MCF 10A (cell line): ENCODE measurements around the gene IFNG-AS1. TPM values are rescaled to one million over a fixed set of nuclear protein-coding genes. Genes with fewer than 3 reads are reported as not detected.

Source experiments
- BruUV-seq: library from RNA; stranded (reverse); fragments of 400-500 nt; replicated peaks from 2 replicates; lab custom pipeline; 2021; lab: Mats Ljungman, UMichigan
- CTCF ChIA-PET: fragments of 300-600 bp; sonication (Branson Sonifier 250); formaldehyde crosslinking; extraction: SDS; loops from one replicate; lab custom pipeline; 2021; ENCODE audit warnings: antibody characterized with exemption, inconsistent platforms; lab: Yijun Ruan, JAX
- POLR2A ChIA-PET: fragments of 300-600, 350-650 bp; sonication (Branson Sonifier 250); formaldehyde crosslinking; extraction: SDS; loops from one replicate; lab custom pipeline; 2020; ENCODE audit warnings: antibody characterized with exemption, inconsistent platforms; lab: Yijun Ruan, JAX
- DNase-seq: peaks from one replicate; pipeline ENCODE4 v3.0.0-alpha.2; 2018; ENCODE audit not compliant: unreplicated experiment
- H3K27ac Mint-ChIP-seq: one replicate; pipeline ENCODE4 v1.8.0; 2022; ENCODE audit warnings: mild to moderate bottlenecking, low read depth, mixed read lengths; ENCODE audit not compliant: unreplicated experiment
- H3K27me3 Mint-ChIP-seq: one replicate; pipeline ENCODE4 v1.8.0; 2022; ENCODE audit warnings: mixed read lengths; ENCODE audit not compliant: insufficient read depth, unreplicated experiment
- H3K36me3 Mint-ChIP-seq: one replicate; pipeline ENCODE4 v1.8.0; 2022; ENCODE audit warnings: mild to moderate bottlenecking, moderate library complexity, mixed read lengths; ENCODE audit not compliant: insufficient read depth, unreplicated experiment
- H3K4me1 Mint-ChIP-seq: one replicate; pipeline ENCODE4 v1.8.0; 2022; ENCODE audit warnings: mixed read lengths; ENCODE audit not compliant: insufficient read depth, unreplicated experiment
- H3K4me3 Mint-ChIP-seq: one replicate; pipeline ENCODE4 v1.8.0; 2022; ENCODE audit warnings: mild to moderate bottlenecking, moderate library complexity, mixed read lengths; ENCODE audit not compliant: unreplicated experiment
- H3K9me3 Mint-ChIP-seq: one replicate; pipeline ENCODE4 v1.8.0; 2022; ENCODE audit warnings: mixed read lengths; ENCODE audit not compliant: unreplicated experiment
- CTCF ChIP-seq: fragments of 200-600 bp; IDR thresholded peaks from one replicate; pipeline ENCODE4 v1.8.0; 2022; ENCODE audit warnings: antibody characterized with exemption, mild to moderate bottlenecking; ENCODE audit not compliant: unreplicated experiment
- intact Hi-C: fragments of 100-400 bp; cut with micrococcal nuclease; formaldehyde crosslinking; loops from 2 replicates; pipeline ENCODE4 v1.14.1; 2022
- total RNA-seq: library from RNA; stranded (reverse); gene quantifications from 2 replicates; pipeline ENCODE4 v1.2.3, GENCODE V29; 2022

IFNG-AS1 gene
- total RNA-seq, 1 experiment from 2014 or later: not detected

- no peaks in the 10 kb centered on the region for H3K9me3 Mint-ChIP-seq
- H3K36me3 Mint-ChIP-seq: no peaks in the 10 kb centered on the region
- no peak for DNase-seq
- POLR2A ChIA-PET: no interaction called here
- CTCF ChIA-PET: interaction anchor here (0.5 to 0.9 kb wide), 3 partner anchors 10 to 1578 kb away, joined by 3 to 4 read pairs (median 3); no protein-coding TSS in a partner anchor
- TF ChIP-seq CTCF: no peak
- no peak overlapping the region for H3K27ac Mint-ChIP-seq
- intact Hi-C loops: no loop called here
- no peaks in the 10 kb centered on the region for H3K27me3 Mint-ChIP-seq
- no TSS peak for BruUV-seq
- no peaks in the 10 kb centered on the region for H3K4me1 Mint-ChIP-seq
- no peak overlapping the region for H3K4me3 Mint-ChIP-seq
Observed at GRCh38 chr12:67952787-67953186, 36.5 kb upstream of the IFNG-AS1 start.

GRCh38 chr12:67957383-67957782 is 31.9 kb upstream of the IFNG-AS1 start:
- intact Hi-C loops: no loop called here
- DNase-seq: no peak

GRCh38 chr12:67958187-67958586 is 31.1 kb upstream of the IFNG-AS1 start:
- ChIA-PET POLR2A (no interaction called here), CTCF (interaction anchor here (1.0 kb wide), 1 partner anchor 16 kb away, joined by 5 read pairs; no protein-coding TSS in a partner anchor)
- Mint-ChIP-seq H3K4me3 (no peak overlapping the region), H3K27ac (no peak overlapping the region), H3K27me3 (no peaks in the 10 kb centered on the region), H3K9me3 (no peaks in the 10 kb centered on the region), H3K36me3 (no peaks in the 10 kb centered on the region), H3K4me1 (no peaks in the 10 kb centered on the region)
- TF ChIP-seq CTCF: no peak
- BruUV-seq: no TSS peak
- intact Hi-C loops: no loop called here
- DNase-seq: no peak

More at GRCh38 chr12:67957383-67957782, 31.9 kb upstream of the IFNG-AS1 start:
- ChIA-PET POLR2A (no interaction called here), CTCF (interaction anchor here (1.0 kb wide), 1 partner anchor 15 kb away, joined by 5 read pairs; no protein-coding TSS in a partner anchor)
- no peak overlapping the region for H3K27ac Mint-ChIP-seq
- BruUV-seq: no TSS peak
- no peak overlapping the region for H3K4me3 Mint-ChIP-seq
- no peaks in the 10 kb centered on the region for H3K27me3 Mint-ChIP-seq
- no peak for TF ChIP-seq CTCF
- no peaks in the 10 kb centered on the region for H3K9me3 Mint-ChIP-seq
- H3K36me3 Mint-ChIP-seq: no peaks in the 10 kb centered on the region
- H3K4me1 Mint-ChIP-seq: no peaks in the 10 kb centered on the region

GRCh38 chr12:67964456-67964855 is 24.8 kb upstream of the IFNG-AS1 start:
- Mint-ChIP-seq H3K36me3 (no peaks in the 10 kb centered on the region), H3K4me3 (no peak overlapping the region), H3K27me3 (no peaks in the 10 kb centered on the region), H3K4me1 (no peaks in the 10 kb centered on the region), H3K27ac (no peak overlapping the region), H3K9me3 (no peaks in the 10 kb centered on the region)
- ChIA-PET CTCF (no interaction called here), POLR2A (no interaction called here)
- BruUV-seq: no TSS peak
- intact Hi-C loops: no loop called here
- TF ChIP-seq CTCF: no peak
- DNase-seq: no peak
